Activated CD4-positive, alpha-beta T cell treated with anti-CD3 and anti-CD28 coated beads for 36 hours (primary cell): Measurements from ENCODE around the gene OPN1SW. TPM values are rescaled to one million over a fixed set of nuclear protein-coding genes. Genes with fewer than 3 reads are reported as not detected.
A peak's percentile ranks its signal among the peaks of the same experiment; 100 is the strongest.

Experiments used
- ATAC-seq: fragments of 200-7000 bp; cut with Tn5 transposase; one replicate; pipeline ENCODE4 v1.10.0; 2021; ENCODE audit warnings: mild to moderate bottlenecking, moderate library complexity
- CTCF ChIA-PET: fragments of 350-600 bp; sonication (Branson Sonifier 250); formaldehyde crosslinking; loops from one replicate; lab custom pipeline; 2021; ENCODE audit warnings: antibody characterized with exemption; lab: Charles Lee
- POLR2A ChIA-PET: fragments of 350-600 bp; sonication (Branson Sonifier 250); formaldehyde crosslinking; loops from one replicate; lab custom pipeline; 2021; ENCODE audit warnings: antibody characterized with exemption, inconsistent platforms; lab: Charles Lee
- DNase-seq: peaks from one replicate; pipeline ENCODE4 v3.0.0-alpha.2; 2020
- H3K27ac Mint-ChIP-seq: one replicate; pipeline ENCODE4 v1.8.0; 2021; ENCODE audit warnings: mixed read lengths
- H3K27me3 Mint-ChIP-seq: one replicate; pipeline ENCODE4 v1.8.0; 2021; ENCODE audit warnings: mixed read lengths
- H3K36me3 Mint-ChIP-seq: one replicate; pipeline ENCODE4 v1.8.0; 2021; ENCODE audit warnings: low read depth, mixed read lengths
- H3K4me1 Mint-ChIP-seq: one replicate; pipeline ENCODE4 v1.8.0; 2021; ENCODE audit warnings: mixed read lengths
- H3K4me3 Mint-ChIP-seq: one replicate; pipeline ENCODE4 v1.8.0; 2021; ENCODE audit warnings: mild to moderate bottlenecking, moderate library complexity, mixed read lengths
- H3K9me3 Mint-ChIP-seq: one replicate; pipeline ENCODE4 v1.8.0; 2021; ENCODE audit warnings: low read depth, mixed read lengths
- intact Hi-C, 2 experiments: fragments of 100-400 bp; cut with DNase I in 1 of 2; cut with micrococcal nuclease in 1 of 2; formaldehyde crosslinking; loops; one replicate each; pipeline versions ENCODE4 v1.14.2 to v1.15.1; 2022 to 2024; cut with DNase I, micrococcal nuclease
- total RNA-seq, 2 experiments: library from RNA; stranded (reverse); gene quantifications; one replicate each; pipeline ENCODE4 v1.2.3, GENCODE V29; 2021

The OPN1SW gene
- total RNA-seq, 2 experiments from 2014 or later, result not detected

- Mint-ChIP-seq H3K36me3 (no peaks in the 10 kb centered on the region), H3K9me3 (no peaks in the 10 kb centered on the region), H3K4me3 (no peak overlapping the region), H3K27me3 (peaks cover 9% of the 10 kb centered on the region), H3K4me1 (peaks cover 5% of the 10 kb centered on the region), H3K27ac (no peak overlapping the region)
- ATAC-seq (no peak), DNase-seq (no peak)
- ChIA-PET POLR2A (no interaction called here), CTCF (interaction anchor here (1.0 to 1.1 kb wide), 2 partner anchors 91 to 136 kb away, joined by 3 to 5 read pairs; no protein-coding TSS in a partner anchor)
- intact Hi-C loops, result loop anchor here in 1 of 2 experiments (10.0 kb wide), 1 partner anchor 72 kb away; the partner anchor contains the start of gene ATP6V1F
Observed at GRCh38 chr7:128793181-128793547, 17.6 kb upstream of the OPN1SW start.

GRCh38 chr7:128792471-128793180 is 17.0 kb upstream of the OPN1SW start:
- ChIA-PET POLR2A (no interaction called here), CTCF (interaction anchor here (0.8 to 1.1 kb wide), 2 partner anchors 91 to 366 kb away, joined by 5 read pairs; no protein-coding TSS in a partner anchor)
- peaks cover 9% of the 10 kb centered on the region for H3K27me3 Mint-ChIP-seq
- H3K4me3 Mint-ChIP-seq, result peak overlapping the region; percentile 36
- intact Hi-C loops, result loop anchor here in 1 of 2 experiments (10.0 kb wide), 1 partner anchor 72 kb away; the partner anchor contains the start of gene ATP6V1F
- DNase-seq (no peak), ATAC-seq (no peak)
- no peaks in the 10 kb centered on the region for H3K9me3 Mint-ChIP-seq
- H3K4me1 Mint-ChIP-seq, result peaks cover 5% of the 10 kb centered on the region
- no peak overlapping the region for H3K27ac Mint-ChIP-seq
- H3K36me3 Mint-ChIP-seq, result no peaks in the 10 kb centered on the region

- intact Hi-C loops, result loop anchor here (1.0 to 10.0 kb wide), 7 partner anchors 39 to 383 kb away; partner anchors contain the start of genes ATP6V1F (in 2 of the 2), CALU (in 2 of the 2), FLNC (in 1 of the 2) and IMPDH1 (in 1 of the 2)
- no peaks in the 10 kb centered on the region for H3K9me3 Mint-ChIP-seq
- no peak for ATAC-seq
- peaks cover 9% of the 10 kb centered on the region for H3K27me3 Mint-ChIP-seq
- H3K27ac Mint-ChIP-seq, result no peak overlapping the region
- POLR2A ChIA-PET, result interaction anchor here (0.6 to 1.2 kb wide), 2 partner anchors 53 to 71 kb away, joined by 3 to 6 read pairs; partner anchors contain the start of gene CALU
- no peaks in the 10 kb centered on the region for H3K36me3 Mint-ChIP-seq
- CTCF ChIA-PET, result interaction anchor here (0.5 to 1.1 kb wide), 3 partner anchors 92 to 365 kb away, joined by 3 to 5 read pairs (median 5); no protein-coding TSS in a partner anchor
- peak overlapping the region; percentile 75 for H3K4me3 Mint-ChIP-seq
- DNase-seq, result no peak
- peaks cover 5% of the 10 kb centered on the region for H3K4me1 Mint-ChIP-seq
Observed at GRCh38 chr7:128791972-128792327, 16.4 kb upstream of the OPN1SW start.

DNA sequence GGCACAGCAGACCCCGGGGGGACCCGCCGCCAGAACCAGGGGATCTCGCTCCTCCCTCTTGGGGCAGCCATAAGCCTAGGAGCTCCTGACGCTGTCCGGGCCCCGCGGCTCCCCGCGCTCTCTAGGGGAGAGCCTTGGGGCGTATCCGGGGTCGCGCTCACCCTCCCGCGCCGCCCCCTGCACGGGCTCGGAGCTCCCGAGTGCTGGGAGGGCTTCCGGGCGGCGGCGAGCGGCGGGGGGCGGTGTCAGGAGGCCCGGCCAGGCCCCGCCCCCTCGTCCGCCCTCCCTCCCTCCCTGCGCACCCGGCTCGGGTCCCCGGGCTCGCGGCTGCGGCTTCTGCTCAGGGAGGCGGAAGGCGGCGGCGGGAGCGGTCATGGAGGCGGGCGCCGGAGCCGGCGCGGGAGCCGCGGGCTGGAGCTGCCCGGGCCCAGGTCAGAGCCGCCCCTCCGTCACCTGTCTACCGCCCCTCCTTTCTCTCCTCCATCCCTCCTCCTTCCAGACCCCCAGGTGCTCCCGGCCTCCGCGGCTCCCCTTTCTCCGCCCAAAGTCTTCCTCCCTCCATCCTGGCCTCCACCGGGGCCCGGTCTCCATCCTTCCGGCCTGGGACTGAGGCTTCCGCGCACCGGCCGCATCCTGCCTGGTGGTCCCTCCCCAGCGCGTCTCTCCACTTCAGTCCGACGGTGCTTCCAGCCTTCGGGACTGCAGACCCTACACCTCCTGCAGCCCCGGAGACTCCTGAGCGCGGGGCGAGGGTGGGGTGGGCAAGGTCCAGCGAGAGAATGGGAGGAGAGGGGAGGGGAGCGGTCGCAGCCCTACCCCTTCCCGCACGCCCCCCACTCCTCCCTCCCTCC is 15.8 kb upstream of the OPN1SW start, which contains the start of gene CCDC136:
Gene CCDC136, plus strand, starts transcription at position 848 of the 851 bp plus-strand sequence. CDS start 444 bp downstream, outside the sequence.
- Mint-ChIP-seq H3K4me3 (peak within 1 kb of the TSS; percentile 75), H3K4me1 (peaks cover 5% of the 10 kb centered on the region), H3K36me3 (no peaks in the 10 kb centered on the region), H3K9me3 (no peaks in the 10 kb centered on the region), H3K27ac (peak within 1 kb of the TSS; percentile 28), H3K27me3 (peaks cover 9% of the 10 kb centered on the region)
- ChIA-PET CTCF (interaction anchor here (0.5 to 0.9 kb wide), 2 partner anchors 13 to 177 kb away, joined by 3 to 4 read pairs; no protein-coding TSS in a partner anchor), POLR2A (interaction anchor here (0.6 to 1.2 kb wide), 2 partner anchors 53 to 72 kb away, joined by 3 to 6 read pairs; partner anchors contain the start of gene CALU)
- ATAC-seq (peak; percentile 91), DNase-seq (peak; percentile 88)
- intact Hi-C loops, result loop anchor here (1.0 to 10.0 kb wide), 7 partner anchors 39 to 382 kb away; partner anchors contain the start of genes ATP6V1F (in 2 of the 2), CALU (in 2 of the 2), FLNC (in 1 of the 2) and IMPDH1 (in 1 of the 2)

DNA sequence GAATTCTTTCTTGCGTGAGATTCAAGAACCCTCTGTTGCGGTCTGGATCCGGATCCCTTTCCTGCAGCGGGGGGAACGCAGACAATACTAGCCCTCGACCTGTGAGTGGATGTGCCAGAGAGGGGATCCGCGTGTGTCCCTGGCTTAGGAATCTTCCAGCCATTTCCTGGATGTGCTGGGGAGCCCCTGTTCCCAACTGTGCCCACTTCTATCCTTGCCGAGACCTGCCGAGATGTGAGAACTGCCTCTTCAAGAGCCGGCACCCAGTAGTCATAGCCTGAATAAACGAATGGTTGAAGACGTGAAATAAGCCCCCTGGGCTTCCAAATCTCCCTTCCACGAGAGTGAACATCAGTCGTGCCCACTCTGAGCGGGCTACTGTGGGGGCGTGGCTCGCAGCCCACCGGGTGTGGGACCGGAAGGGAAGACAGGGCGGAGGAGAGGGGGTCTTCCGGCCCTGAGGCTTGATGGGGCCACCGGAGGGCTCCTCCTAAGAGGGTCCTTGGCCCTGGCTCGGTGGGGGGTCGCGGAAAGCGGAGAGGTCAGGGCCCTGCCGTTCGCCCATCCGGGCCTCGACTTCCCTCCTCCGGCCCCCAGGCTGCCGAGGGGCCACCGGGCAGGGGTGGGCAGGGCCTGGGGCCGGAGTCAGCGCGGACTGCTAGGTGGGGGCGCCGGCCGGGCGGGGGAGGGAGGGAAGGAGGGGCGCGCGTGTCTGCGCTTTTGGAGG is 14.9 kb upstream of the OPN1SW start:
- Mint-ChIP-seq H3K4me3 (peak overlapping the region; percentile 75), H3K27ac (peak overlapping the region; percentile 56), H3K36me3 (no peaks in the 10 kb centered on the region), H3K9me3 (no peaks in the 10 kb centered on the region), H3K4me1 (peaks cover 5% of the 10 kb centered on the region), H3K27me3 (peaks cover 9% of the 10 kb centered on the region)
- ChIA-PET CTCF (interaction anchor here (0.9 kb wide), 1 partner anchor 13 kb away, joined by 4 read pairs; no protein-coding TSS in a partner anchor), POLR2A (interaction anchor here (1.2 kb wide), 1 partner anchor 52 kb away, joined by 6 read pairs; the partner anchor contains the start of gene CALU)
- ATAC-seq (peak; percentile 9), DNase-seq (no peak)
- intact Hi-C loops, result loop anchor here (1.0 to 10.0 kb wide), 7 partner anchors 40 to 381 kb away; partner anchors contain the start of genes ATP6V1F (in 2 of the 2), CALU (in 2 of the 2), FLNC (in 1 of the 2) and IMPDH1 (in 1 of the 2)

- peaks cover 5% of the 10 kb centered on the region for H3K4me1 Mint-ChIP-seq
- ChIA-PET POLR2A (interaction anchor here (0.6 to 1.3 kb wide), 2 partner anchors 42 to 50 kb away, joined by 3 to 4 read pairs; partner anchors contain the start of gene CALU), CTCF (interaction anchor here (1.0 kb wide), 1 partner anchor 16 kb away, joined by 3 read pairs; no protein-coding TSS in a partner anchor)
- H3K27me3 Mint-ChIP-seq, result peaks cover 9% of the 10 kb centered on the region
- ATAC-seq (no peak), DNase-seq (no peak)
- H3K4me3 Mint-ChIP-seq, result no peak overlapping the region
- H3K9me3 Mint-ChIP-seq, result no peaks in the 10 kb centered on the region
- H3K27ac Mint-ChIP-seq, result no peak overlapping the region
- no peaks in the 10 kb centered on the region for H3K36me3 Mint-ChIP-seq
- intact Hi-C loops, result no loop called here
Observed at GRCh38 chr7:128788446-128789412, 13.1 kb upstream of the OPN1SW start.

DNA sequence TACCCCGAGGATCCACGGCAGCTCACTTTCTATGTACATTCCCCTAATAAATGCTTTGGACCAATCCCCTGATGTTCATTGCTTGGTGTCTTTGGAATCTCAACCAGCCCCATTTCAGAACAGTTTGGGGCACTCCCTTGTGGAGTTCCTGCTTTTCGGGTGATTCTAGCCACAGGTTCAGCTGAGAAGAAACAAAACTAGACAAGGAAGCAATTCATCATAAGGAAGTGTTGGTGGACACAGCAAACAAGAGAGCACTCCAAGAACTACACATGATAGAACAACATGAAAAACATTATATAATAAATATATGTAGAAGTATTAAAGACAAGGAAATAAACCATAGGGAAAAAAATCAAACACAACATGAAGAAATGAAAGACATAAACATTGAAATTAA is 10.1 kb upstream of the OPN1SW start:
- DNase-seq, result no peak
- ChIA-PET CTCF (interaction anchor here (1.0 kb wide), 1 partner anchor 413 kb away, joined by 3 read pairs; no protein-coding TSS in a partner anchor), POLR2A (no interaction called here)
- no peaks in the 10 kb centered on the region for H3K9me3 Mint-ChIP-seq
- intact Hi-C loops, result no loop called here
- no peak overlapping the region for H3K4me3 Mint-ChIP-seq
- peaks cover 3% of the 10 kb centered on the region for H3K4me1 Mint-ChIP-seq
- peaks cover 9% of the 10 kb centered on the region for H3K27me3 Mint-ChIP-seq
- no peak for ATAC-seq
- no peaks in the 10 kb centered on the region for H3K36me3 Mint-ChIP-seq
- no peak overlapping the region for H3K27ac Mint-ChIP-seq

DNA sequence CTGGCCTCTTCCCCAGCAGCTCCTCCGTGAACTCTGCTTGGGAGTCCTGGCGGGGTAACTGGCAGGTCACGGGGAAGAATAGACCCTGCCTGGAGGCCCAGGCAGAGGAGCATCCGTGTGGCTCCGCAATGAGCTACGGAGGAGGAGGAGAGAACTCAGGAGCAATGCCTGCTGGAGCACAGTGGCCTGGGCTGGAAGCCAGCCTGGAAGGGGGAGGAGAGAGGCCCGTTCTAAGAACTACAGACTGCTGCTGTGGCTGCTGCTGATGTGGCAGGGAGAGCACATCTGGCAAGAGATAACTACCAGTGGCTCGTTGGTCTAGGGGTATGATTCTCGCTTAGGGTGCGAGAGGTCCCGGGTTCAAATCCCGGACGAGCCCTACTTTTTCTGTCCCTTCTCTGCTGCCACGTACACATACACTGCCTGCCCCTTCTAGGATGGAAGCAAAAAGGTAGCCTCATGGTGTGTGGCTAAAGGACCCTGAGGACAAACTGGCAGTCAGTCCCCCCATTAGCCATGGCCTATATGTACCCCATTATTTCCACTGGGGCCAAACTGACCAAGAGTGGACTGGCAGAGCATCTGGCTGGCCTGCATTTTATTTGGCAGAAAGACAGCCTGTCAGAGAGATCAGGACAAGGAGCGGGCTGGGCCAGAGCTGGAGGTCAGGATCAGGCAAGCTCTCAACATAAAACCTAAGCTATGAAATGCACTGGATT is 7.7 kb upstream of the OPN1SW start:
- no peak overlapping the region for H3K4me3 Mint-ChIP-seq
- no peaks in the 10 kb centered on the region for H3K36me3 Mint-ChIP-seq
- no peaks in the 10 kb centered on the region for H3K4me1 Mint-ChIP-seq
- no peak for ATAC-seq
- intact Hi-C loops, result no loop called here
- ChIA-PET POLR2A (no interaction called here), CTCF (no interaction called here)
- peak; percentile 24 for DNase-seq
- no peak overlapping the region for H3K27ac Mint-ChIP-seq
- no peaks in the 10 kb centered on the region for H3K27me3 Mint-ChIP-seq
- H3K9me3 Mint-ChIP-seq, result no peaks in the 10 kb centered on the region

GRCh38 chr7:128781851-128782250 is 6.3 kb upstream of the OPN1SW start:
- intact Hi-C loops, result no loop called here
- Mint-ChIP-seq H3K27ac (no peak overlapping the region), H3K27me3 (no peaks in the 10 kb centered on the region), H3K4me1 (peaks cover 12% of the 10 kb centered on the region), H3K9me3 (peaks cover 14% of the 10 kb centered on the region), H3K36me3 (no peaks in the 10 kb centered on the region), H3K4me3 (no peak overlapping the region)
- no peak for DNase-seq
- POLR2A ChIA-PET, result no interaction called here
- ATAC-seq, result no peak
- CTCF ChIA-PET, result no interaction called here
